ENCODE data around the gene SLC16A4. TPM values are rescaled to one million over a fixed set of nuclear protein-coding genes. Genes with fewer than 3 reads are reported as not detected.
"Not testable (repeated sequence)": the region's sequence is repeated elsewhere in the genome, so short reads cannot be mapped to it uniquely, and the experiment has no call there.

SLC16A4 gene
- polyA plus RNA-seq (ENCODE audit: insufficient read length in 10 of 10), result 10 to 100 TPM in 3 of 10 donors, 1 to 10 TPM in 7; 5.9 to 12.7 (median 9.1) TPM
- long read RNA-seq, donor 1, partial matches to known transcripts, result 0 of 2 reads
- long read RNA-seq, donor 1, other reads (novel, unspliced or antisense), result 0 of 2 reads
- long read RNA-seq, donor 2, partial matches to known transcripts, result 0 of 1 reads
- long read RNA-seq, donor 2, other reads (novel, unspliced or antisense), result 0 of 1 reads
- long read RNA-seq, donor 3, result 0 reads
- long read RNA-seq, donor 4, partial matches to known transcripts, result 0 of 2 reads
- long read RNA-seq, donor 4, other reads (novel, unspliced or antisense), result 0 of 2 reads
- long read RNA-seq, donor 5, partial matches to known transcripts, result 0 of 3 reads
- long read RNA-seq, donor 5, other reads (novel, unspliced or antisense), result 0 of 3 reads
- long read RNA-seq, donor 6, result 0 reads
- long read RNA-seq, donor 7, partial matches to known transcripts, result 7 of 7 reads
- long read RNA-seq, donor 7, other reads (novel, unspliced or antisense), result 0 of 7 reads
- long read RNA-seq, donor 8, result 0 reads
- long read RNA-seq, donor 9, partial matches to known transcripts, result 0 of 1 reads
- long read RNA-seq, donor 9, other reads (novel, unspliced or antisense), result 0 of 1 reads

DNA sequence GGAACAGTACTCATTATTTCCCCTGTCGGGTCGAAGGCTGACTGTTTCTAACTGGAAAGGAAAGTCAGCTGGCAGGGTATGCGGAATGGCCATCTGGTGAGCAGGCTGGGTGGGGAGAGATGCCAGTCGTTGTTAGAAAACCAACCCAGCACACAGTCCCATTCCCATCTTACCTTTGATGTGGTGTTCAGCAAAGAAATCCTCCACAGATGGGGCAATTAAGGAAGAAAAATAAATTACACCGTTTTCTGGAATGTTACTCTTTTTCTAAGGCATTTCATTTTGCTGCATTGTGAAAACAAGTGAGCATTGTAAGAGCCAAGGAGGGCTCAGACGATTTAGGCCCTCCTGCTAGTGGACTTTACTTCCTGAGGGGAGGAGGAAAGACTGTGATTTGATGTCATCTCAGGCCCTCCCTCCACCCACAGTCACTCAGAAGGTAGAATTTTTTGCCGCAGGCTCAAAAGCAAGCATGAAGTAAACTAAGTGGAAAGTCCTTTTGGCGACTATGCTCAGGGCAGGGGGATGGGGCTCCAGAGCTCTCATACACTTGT is at the start of gene SLC16A4:
Gene SLC16A4 (minus strand): TSS at position 335 of the 554 bp plus-strand sequence. CDS start 1,703 bp downstream, outside the sequence.
- DNase-seq, result peak in 2 of 3 donors; percentile 49 to 65

DNA sequence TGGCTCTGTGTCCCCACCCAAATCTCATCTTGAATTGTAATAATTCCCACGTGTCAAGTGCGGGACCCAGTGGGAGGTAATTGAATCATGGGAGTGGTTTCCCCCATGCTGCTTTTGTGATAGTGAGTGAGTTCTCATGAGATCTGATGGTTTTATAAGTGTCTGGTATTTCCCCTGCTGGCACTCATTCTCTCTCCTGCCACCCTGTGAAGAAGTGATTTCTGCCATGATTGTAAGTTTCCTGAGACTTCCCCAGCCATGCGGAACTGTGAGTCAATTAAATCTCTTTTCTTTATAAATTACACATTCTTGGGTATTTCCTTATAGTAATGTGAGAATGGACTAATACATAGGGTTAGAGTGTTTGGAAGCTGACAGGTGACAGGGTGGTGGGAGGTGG is 49.0 kb upstream of the SLC16A4 start:
- DNase-seq, result not testable (repeated sequence)

DNA sequence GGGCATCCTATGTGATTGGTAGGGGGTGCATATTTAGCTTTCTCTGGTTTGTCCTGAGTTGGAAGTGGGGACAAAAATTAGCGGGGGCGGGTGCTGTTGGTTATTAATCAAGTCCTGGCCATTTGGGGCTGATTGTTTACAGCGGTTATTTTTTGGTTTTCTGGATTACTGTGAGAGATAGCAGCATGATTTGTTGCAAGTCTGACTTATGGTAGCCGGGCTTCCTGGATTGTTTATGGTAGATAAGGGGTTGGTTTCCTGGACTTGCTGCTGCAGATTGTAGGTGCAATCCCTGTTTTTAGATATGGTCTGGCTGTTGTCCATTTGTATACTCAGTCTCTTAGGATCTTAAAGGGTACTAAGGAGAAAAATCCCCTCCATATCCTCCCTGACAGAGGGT is 48.1 kb upstream of the SLC16A4 start:
- no peak for DNase-seq

DNA sequence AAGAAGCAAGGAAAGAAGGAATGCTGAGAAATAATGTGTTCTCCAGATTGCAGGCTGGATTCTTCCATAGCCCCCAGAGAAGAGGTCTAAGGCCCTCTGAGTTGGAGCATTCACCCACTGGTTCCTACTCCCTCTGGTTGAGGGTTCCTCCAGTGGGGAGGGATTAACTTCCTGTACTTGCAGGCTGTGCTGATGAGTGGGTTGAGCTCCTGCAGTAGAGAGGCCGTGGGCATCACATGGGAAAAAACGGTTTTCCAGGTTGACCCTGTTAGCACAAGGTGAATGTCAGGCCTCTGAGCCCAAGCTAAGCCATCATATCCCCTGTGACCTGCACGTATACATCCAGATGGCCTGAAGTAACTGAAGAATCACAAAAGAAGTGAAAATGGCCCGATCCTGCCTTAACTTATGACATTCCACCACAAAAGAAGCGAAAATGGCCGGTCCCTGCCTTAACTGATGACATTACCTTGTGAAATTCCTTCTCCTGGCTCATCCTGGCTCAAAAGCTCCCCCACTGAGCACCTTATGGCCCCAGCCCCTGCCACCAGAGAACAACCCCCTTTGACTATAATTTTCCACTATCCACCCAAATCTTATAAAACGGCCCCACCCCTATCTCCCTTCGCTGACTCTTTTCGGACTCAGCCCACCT is 46.9 kb upstream of the SLC16A4 start:
- not testable (repeated sequence) for DNase-seq

DNA sequence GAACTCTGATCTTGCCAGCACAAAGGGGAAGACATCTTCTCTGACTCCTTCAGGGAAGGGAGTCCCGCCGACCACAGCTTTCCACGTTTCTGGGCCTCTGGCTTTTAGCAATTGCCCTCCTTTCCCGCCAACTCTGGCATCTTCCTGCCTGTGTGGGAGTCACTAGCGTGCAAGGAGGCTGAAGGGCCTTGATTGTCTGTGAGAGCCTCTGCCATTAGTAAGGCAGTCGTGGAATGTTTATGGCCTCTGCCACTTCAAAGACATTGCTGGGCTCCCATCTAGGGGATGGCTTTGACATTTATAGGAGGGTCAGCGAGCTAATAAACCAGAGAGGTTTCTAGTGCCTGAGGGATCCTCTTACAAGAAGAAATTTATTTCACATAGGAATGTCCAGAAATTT is 45.8 kb upstream of the SLC16A4 start:
- DNase-seq, result no peak

DNA sequence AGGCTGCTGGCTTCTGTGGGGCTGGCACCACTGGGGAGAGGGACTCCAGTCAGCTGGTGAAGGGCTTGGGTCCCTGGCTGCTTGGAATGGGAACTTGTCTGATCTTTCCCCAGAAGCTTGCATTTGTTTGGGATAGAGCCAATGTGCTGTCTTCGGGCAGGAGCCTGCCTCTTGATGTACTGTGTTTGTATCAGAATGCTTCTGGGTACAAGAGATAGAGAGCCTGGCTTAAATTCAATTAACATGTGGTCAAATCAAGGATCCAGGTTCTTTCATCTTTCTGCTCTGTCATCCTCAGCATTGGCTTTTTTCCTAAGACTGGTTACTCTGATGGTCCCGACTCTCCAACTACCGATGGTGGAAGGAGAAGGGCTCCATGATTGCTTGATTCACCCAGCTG is 44.1 kb upstream of the SLC16A4 start:
- no peak for DNase-seq

DNA sequence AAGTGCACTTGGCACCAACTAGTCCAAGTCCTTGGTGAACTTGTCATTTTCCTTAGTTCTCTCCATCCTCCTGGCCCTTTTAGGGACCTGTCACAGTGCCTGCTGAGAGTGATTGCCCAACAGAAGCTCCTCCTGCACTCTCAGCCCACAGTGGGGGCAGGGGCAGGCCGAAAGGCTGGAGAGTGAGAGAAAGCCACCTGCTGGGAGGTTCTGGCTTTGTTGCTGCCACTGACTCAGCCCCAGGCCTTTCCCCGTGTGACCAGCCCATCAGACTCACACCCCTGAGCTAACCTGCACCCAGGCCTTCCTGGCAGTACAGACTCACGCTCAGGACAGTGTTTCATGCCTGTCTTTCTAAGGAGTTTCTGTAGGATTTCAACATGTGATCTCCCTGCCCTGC is 43.0 kb upstream of the SLC16A4 start:
- DNase-seq, result peak in 1 of 3 donors; percentile 8

DNA sequence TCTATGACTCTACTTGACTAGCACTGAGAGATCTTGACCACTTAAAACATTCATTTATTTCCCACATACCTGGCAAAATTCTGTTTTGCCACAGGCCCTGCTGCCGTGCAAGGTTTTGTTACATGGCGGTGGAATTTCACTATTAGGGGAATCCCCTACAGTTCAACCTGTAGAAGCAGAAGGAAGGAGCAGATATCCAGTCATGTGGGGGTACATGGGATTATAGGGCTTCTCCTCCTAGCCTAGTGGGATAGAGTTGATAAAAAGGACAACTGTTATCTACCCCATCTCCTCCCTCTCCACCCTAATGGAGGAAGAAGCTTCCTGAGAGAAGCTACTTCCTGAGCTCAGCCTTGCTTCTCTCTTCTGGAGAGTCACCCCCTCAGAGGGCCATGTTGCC is 42.4 kb upstream of the SLC16A4 start:
- DNase-seq, result no peak

DNA sequence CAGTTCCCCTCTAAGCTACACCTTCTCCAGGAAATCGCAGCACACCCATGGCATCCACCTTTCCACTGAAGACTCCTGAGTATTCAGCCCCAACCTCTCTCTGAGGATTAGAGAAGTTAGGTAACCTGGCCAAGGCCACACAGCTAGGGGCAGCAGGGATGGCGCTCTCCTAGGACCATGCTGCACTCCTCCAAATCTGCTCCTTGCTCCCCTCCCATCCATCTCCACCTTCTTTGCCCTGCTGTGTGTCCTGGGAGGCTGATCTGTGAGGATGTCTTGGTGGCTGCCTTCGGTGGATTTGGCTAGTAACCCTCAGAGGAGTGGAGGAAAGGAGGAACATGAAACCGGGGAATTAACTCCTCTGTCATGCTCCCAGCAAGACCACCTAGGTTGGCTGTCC is 40.1 kb upstream of the SLC16A4 start:
- DNase-seq, result no peak

DNA sequence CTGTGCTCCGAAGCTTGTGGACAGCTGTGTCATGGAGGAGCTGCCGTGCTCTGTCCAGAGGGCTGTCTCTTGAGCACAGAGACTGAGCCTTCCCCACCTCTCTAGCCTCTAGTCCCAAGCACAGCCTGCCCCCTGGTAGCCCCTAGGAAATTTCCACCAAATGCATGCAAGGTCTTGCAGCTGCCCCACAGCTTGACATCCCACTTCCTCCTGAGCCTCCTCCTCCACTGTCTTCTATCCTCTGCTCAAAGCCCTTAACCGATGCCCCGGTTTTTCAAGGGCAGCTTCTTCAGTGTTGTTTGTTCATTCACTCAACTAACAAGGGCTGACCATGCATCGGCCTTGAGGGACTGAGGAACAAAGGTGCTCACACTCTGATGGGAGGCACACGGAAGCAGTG is 39.5 kb upstream of the SLC16A4 start:
- DNase-seq, result no peak

DNA sequence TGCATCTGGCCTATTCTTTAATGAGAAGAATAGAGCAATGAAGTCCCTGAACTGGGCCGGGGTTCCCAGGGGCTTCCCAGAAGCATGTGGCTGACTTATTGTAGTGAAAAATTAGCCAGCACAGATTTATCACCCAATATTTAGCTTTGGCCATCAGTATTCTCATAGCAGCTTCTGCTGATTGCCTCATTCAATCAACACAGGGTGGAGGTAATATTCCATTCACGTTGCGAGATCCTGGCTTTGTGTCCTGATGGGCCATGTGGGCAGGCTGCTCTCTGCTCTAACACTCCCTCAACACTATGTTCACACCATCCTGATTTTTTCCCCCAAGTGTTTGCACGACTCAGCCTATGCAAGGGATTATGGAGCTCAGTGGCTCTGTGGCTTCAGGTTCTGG is 38.1 kb upstream of the SLC16A4 start:
- no peak for DNase-seq

DNA sequence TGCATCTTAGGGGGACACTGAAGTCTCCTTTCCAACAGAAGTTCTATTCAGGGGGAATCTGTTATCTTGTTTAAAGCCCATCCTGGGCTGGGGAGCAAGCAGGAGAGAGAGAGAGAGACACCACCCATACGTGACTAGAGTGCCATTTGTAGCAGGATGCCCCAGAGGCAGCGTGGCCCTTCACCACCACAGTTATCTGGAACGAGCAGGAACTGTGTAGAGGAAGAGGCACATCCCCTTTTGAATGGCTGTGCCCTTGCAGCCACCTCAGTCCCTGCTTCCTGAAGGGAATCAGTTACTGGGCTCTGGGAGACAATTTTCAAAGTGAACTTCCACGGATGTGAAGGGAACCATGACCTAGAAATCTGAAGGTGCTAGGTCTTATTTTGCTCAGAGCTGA is 36.0 kb upstream of the SLC16A4 start:
- DNase-seq, result no peak

DNA sequence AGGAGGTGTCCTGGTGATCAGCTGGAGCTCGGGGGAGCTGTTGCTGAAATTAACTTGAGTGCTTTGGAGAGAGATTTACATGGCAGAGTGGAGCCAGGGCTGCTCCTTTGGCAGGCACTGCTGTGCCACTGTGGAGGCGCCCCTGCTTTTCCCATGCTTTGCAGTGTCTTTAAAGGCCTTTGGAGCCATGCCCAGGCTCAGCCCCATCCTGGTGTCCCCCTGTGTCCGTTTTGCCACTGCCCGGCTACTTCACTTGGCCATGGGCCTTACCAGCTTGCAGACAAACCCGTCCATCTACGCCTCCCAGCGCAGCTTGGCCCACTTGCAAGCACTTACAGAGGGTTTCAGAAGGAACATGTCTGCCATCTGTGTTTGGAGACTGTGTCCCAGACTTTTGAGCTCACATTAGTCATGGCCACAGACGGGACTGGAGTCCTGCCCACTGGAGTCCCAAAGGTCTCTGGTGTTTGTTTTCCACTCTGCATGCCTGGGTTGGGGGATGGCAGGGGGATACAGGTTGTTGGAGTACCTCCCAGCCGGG is 34.9 kb upstream of the SLC16A4 start:
- peak; percentile 25 to 47 (median 26) for DNase-seq

DNA sequence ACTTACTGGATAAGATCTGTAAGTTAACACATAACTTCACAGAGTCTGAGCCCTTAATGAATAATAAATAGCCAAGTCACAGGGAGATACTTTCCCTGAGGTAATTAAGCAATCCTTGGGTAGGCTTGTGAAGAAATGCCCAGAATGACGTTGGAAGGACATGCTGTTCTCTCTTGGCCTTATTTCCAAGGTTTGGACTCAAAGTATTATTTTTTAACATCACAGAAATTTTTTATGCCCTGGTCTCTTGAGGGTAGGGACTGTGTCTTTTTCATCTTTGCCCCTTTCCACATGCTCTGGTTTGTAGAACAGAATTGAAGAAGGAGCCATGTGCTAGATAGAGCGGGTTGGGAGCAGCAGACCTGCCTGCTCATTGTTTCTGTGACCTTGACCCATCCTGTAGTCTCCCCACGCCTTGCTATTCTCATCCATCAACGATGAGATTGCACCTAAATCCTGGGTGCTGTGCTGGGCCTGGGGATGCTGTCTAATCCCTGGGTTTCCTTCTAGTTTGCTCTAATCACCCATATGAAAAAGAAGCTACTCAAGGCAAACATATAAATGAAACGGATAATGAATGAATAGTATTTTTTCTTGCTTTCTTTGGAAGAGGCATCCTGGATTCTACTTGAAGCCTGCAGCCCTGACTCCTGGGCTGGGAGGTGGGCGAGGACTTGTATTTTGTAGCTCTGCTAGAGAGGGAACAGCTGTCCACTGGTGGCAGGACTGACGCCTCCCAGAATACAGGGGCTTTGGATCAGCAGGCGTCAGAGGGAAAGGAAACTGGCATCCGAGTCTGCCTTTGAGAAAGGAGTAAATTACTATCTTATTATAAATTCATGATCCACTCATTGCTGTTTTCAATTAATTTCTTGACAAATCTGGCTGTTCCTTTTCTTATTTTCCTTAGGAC is 34.1 kb upstream of the SLC16A4 start:
- peak in 1 of 3 donors; percentile 7 for DNase-seq

DNA sequence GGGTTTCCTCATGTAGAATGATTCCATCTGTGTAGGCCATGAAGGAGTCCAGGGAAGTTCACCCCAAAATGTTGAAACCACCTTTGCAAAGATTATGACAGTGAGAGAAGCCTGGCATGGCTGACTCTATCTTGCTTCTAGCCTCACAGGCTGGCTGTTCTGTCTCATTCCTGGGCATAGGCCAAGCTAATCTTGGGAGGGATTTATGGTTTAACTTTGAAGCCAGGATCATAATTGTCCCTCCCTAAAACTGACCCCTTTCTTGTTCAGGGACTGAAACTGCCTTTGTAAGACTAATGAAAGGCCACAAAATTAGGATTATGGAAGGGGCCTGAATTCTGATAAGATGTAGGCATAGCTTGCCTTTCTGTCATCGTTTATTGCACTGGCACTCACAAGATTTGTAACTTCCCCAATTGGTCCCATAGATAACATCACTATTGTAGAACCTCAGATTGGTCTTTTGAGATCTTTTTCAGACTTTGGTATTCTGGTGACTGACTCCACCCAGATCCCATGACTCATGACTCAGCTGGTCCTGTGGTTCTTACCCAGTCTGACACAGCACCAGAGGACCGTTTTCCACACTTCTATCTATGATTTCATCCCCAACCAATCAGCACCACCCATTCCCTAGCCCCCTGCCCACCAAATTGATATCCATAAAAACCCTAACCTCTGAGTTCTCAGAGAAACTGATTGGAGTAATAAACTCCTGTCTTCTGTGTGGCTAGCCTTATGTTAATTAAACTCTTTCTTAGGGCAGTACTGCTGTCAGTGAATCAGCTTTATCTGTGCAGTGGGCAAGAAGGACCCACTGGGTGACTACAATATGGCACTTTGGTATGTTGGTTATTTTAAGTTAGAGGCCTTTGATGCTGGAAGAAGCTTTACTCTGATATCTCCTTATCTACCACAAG is 30.3 kb upstream of the SLC16A4 start:
- DNase-seq, result no peak

DNA sequence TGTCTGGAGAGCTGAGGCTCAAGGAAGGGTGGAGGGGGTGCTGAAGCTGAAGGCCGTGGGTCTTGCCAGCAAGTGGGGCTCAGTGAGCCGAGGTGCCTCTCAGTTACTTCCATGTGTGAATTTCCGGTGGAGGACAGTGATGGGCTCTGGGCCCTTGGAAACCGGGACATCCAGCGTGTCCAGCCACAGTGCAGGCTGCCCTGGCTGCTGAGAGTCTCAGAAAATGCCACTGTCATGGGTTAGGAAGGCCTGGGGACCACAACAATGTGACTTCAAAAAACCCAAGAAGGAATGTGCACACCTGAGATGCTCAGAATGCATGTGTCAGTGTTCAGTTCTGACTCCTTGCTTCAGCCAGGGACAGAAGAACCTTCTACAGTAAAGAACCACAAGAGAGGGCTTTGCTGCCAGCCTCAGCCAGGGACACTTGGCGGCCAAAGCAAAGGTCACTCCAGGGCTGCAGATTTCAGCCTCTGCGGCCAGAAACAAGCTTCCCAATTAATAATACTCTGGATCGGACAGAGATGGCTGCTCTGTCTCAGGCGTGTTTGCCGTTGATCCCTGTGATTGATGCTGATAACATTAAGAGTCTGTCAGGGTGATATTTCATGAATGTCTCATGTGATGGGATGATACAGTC is 29.3 kb upstream of the SLC16A4 start:
- DNase-seq, result no peak

DNA sequence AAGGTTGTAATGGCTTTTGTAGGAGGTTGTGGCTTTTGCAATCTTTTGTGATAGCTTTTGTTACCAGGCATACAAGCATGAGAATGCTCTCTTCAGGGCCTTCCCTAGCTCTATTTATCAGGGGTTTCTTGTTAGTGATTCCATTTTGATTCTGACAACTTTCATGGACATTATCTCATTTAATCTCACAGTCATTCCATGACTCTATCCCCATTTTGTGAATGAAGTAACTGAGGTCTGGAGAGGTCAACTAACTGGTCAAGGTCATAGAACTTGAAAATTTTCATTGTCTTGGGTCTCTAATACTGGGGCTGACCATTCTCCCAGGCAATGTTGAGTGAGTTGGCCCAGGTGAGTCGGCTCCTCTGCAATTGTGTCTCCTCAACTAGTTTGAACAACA is 27.9 kb upstream of the SLC16A4 start:
- no peak for DNase-seq

DNA sequence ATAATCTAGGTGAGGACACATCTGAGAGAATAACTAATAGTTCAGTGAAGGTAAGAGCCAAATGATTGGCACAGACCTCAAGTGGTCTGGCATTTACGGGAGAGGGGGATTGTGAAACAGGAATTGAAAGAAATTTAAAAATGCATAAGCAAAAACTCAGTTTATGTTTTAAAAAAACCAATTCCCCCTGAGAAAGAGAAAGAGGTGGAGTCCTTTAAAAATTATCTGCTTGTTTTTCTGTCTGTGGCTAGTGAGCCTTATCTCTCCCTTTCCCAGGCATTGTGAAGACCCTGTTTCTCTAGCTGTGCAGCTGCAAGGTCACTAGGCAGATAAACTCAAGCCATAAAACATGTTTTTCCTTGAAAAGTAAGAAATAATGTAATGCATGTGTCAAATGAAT is 22.2 kb upstream of the SLC16A4 start:
- DNase-seq, result not testable (repeated sequence)

DNA sequence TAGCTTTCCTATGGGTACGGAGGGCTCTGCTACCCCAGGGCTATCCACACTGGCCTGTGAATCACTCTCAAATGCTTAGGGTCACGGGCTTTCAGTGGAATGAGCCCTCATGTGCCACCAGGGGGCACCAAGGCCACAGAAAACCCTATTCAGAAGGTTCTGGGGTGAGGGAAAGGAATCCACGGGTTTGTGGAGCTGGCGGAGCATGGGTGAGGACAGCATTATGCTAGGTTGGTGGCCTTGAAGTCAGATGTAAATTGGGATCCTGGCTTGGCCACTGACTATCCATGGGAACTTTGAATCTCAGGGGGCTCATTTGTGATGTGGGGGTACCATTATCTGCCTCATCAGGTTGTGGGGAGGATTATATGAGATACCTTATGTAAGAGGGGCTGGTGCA is 21.8 kb upstream of the SLC16A4 start:
- peak in 2 of 3 donors; percentile 35 to 59 for DNase-seq

Data from muscle of back (tissue), 13 donors.